Measurements from ENCODE around the gene SLFN5. TPM values are rescaled to one million over a fixed set of nuclear protein-coding genes. Genes with fewer than 3 reads are reported as not detected.

The SLFN5 gene
- total RNA-seq, 1 donor from 2014 or later, result 129 TPM

DNA sequence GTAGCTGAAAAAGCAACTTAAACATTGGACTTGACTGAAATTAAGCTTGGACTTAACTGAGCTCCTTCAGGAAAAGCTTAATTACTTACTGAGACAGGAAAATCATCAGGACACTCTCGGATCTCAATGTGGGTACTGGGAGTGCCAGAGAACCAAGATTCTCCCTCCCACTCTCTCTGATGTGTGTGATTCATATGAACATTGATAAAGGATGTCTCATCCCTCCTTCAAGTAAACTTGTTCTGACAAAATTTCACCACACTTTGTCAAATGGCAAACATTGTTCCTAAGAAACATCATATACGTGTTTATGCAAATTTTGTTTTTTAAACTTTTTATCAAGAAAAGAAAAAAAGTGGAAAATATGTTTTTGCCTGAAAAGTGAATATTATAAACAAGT is 4.1 kb upstream of the SLFN5 start:
- TF ChIP-seq, protein P1, sequence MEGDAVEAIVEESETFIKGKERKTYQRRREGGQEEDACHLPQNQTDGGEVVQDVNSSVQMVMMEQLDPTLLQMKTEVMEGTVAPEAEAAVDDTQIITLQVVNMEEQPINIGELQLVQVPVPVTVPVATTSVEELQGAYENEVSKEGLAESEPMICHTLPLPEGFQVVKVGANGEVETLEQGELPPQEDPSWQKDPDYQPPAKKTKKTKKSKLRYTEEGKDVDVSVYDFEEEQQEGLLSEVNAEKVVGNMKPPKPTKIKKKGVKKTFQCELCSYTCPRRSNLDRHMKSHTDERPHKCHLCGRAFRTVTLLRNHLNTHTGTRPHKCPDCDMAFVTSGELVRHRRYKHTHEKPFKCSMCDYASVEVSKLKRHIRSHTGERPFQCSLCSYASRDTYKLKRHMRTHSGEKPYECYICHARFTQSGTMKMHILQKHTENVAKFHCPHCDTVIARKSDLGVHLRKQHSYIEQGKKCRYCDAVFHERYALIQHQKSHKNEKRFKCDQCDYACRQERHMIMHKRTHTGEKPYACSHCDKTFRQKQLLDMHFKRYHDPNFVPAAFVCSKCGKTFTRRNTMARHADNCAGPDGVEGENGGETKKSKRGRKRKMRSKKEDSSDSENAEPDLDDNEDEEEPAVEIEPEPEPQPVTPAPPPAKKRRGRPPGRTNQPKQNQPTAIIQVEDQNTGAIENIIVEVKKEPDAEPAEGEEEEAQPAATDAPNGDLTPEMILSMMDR (IDR thresholded peaks at IDR 0.05; ENCODE audit: insufficient read depth, low read length, poor library complexity, severe bottlenecking), result no peak
- DNase-seq (ENCODE audit: low read depth), result no peak

DNA sequence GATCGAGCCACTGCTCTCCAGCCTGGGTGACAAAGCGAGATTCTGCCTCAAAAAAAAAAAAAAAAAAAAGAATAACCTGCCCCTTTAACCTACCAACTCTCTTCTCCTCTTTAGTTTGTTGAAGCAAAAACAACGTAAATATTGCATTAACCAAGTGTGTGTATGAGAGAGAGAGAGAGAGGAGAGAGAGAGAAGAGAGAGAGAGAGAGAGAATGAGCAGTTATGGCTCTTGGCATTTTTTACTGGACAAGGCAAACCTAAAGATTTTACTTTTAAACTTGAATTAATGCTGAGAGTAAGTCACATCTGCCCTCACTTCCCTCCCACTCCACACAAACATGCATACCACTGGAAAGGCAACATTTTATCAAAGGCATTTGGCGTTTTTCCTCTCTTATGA is 3.0 kb upstream of the SLFN5 start:
- Histone ChIP-seq H3K27me3 (ENCODE audit: control insufficient read depth, insufficient read depth, low read length) (no peaks in the 10 kb centered on the region), H3K4me3 (ENCODE audit: low read depth, low read length) (no peak overlapping the region), H3K36me3 (ENCODE audit: control insufficient read depth, insufficient read depth, low read length) (no peaks in the 10 kb centered on the region)
- DNase-seq (ENCODE audit: low read depth), result no peak
- TF ChIP-seq, protein P1 (IDR thresholded peaks at IDR 0.05; ENCODE audit: insufficient read depth, low read length, poor library complexity, severe bottlenecking), result no peak

More for the DNA sequence above, 4.1 kb upstream of the SLFN5 start:
- H3K27me3 ChIP-seq (ENCODE audit: control insufficient read depth, insufficient read depth, low read length), result no peaks in the 10 kb centered on the region
- no peaks in the 10 kb centered on the region for H3K36me3 ChIP-seq (ENCODE audit: control insufficient read depth, insufficient read depth, low read length)
- H3K4me3 ChIP-seq (ENCODE audit: low read depth, low read length), result no peak overlapping the region

DNA sequence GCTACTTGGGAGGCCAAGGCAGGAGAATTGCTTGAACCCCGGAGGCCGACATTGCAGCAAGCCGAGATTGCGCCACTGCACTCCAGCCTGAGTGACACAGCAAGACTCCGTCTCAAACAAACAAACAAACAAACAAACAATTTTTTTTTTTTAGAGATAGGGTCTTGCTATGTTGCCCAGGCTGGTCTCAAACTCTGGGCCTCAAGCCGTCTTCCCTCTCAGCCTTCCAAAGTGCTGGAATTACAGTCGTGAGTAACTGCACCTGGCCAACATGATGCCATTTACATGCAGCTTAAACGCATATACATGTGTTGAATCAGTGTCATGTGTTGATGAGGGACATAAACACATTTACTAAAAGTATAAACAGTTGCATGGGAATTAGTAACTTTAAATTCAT is 2.0 kb upstream of the SLFN5 start:
- no peak for DNase-seq (ENCODE audit: low read depth)
- TF ChIP-seq, protein P1 (IDR thresholded peaks at IDR 0.05; ENCODE audit: insufficient read depth, low read length, poor library complexity, severe bottlenecking), result no peak
- Histone ChIP-seq H3K36me3 (ENCODE audit: control insufficient read depth, insufficient read depth, low read length) (no peaks in the 10 kb centered on the region), H3K4me3 (ENCODE audit: low read depth, low read length) (no peak overlapping the region), H3K27me3 (ENCODE audit: control insufficient read depth, insufficient read depth, low read length) (no peaks in the 10 kb centered on the region)

DNA sequence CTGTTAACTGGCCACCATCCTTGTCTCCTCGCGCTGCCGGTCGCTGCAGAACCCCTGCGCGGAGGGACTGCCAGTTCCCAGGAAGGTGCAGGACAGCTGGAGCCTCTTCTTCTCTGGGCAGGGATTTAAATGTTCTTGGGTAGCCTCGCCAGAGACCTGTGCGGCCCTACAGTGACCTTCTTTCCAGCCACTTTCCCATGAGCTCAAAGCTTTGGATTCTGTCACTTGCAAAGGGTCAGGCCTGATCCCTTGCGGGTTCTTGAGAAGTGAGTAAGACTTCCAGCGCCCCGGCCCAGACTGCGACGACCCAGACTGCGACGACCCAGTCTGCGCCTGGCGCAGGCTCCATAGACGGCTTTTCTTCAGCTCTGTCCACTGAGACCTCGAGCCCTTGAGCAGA is 1.4 kb upstream of the SLFN5 start:
- no peak for DNase-seq (ENCODE audit: low read depth)
- Histone ChIP-seq H3K36me3 (ENCODE audit: control insufficient read depth, insufficient read depth, low read length) (no peaks in the 10 kb centered on the region), H3K27me3 (ENCODE audit: control insufficient read depth, insufficient read depth, low read length) (no peaks in the 10 kb centered on the region), H3K4me3 (ENCODE audit: low read depth, low read length) (peak overlapping the region; percentile 94)
- TF ChIP-seq, protein P1 (IDR thresholded peaks at IDR 0.05; ENCODE audit: insufficient read depth, low read length, poor library complexity, severe bottlenecking), result no peak

DNA sequence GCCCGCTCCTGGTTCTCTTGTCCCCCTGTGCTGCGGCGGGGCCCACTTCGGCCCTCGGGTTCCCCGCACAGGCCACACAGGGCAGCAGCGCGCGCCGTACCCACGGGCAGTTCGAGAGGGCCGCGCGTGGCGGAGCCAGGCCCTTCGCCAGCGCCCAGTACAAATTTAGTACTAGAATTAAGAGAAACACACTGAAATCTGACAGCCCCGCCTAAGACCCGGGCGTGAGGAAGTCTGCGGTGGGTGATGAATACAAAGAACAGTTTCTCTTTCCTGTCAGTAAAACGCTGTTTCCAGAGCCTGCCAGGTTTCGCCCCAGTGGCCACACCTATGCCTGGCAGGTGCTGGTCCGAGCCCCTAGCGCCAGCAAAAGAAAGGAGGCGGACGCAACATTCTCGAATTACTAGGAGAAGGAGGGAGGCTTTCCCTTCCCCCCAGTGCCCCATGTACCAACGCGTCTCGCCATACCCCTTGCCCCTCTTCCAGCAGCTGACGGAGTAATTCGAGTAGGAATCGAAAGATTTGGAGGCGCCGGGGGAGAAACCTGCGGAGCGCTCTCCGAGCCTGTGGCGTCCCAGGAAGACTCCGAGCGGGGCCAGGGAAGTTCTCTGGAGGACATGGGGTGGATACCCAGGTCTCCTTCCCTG is 591 bp upstream of the SLFN5 start:
- TF ChIP-seq, protein P1 (IDR thresholded peaks at IDR 0.05; ENCODE audit: insufficient read depth, low read length, poor library complexity, severe bottlenecking), result peak; percentile 34
- no peak for DNase-seq (ENCODE audit: low read depth)
- Histone ChIP-seq H3K27me3 (ENCODE audit: control insufficient read depth, insufficient read depth, low read length) (no peaks in the 10 kb centered on the region), H3K4me3 (ENCODE audit: low read depth, low read length) (peak overlapping the region; percentile 94), H3K36me3 (ENCODE audit: control insufficient read depth, insufficient read depth, low read length) (no peaks in the 10 kb centered on the region)

All from kidney epithelial cell (primary cell).